HG03097 (cell line): ENCODE data around the gene NCBP3.
"Not testable (repeated sequence)": the region's sequence is repeated elsewhere in the genome, so short reads cannot be mapped to it uniquely, and the experiment has no call there.

ENCODE experiments used
- ATAC-seq: cut with Tn5 transposase; IDR thresholded peaks from one replicate; pipeline ENCODE4 v1.9.1; 2021; ENCODE audit not compliant: unreplicated experiment, low FRiP score

Gene NCBP3

GRCh38 chr17:3795390-3796102 lies 50.5 kb downstream of the NCBP3 start:
- ATAC-seq = no peak

GRCh38 chr17:3794557-3795389 lies 51.3 kb downstream of the NCBP3 start:
- no peak for ATAC-seq

- not testable (repeated sequence) for ATAC-seq
These were observed 51.9 kb downstream of the NCBP3 start for GRCh38 chr17:3794152-3794551.

- ATAC-seq = not testable (repeated sequence)
These were observed 52.8 kb downstream of the NCBP3 start for GRCh38 chr17:3793258-3793657.

- ATAC-seq = no peak
These were observed 53.6 kb downstream of the NCBP3 start for GRCh38 chr17:3792481-3792880.

GRCh38 chr17:3788200-3788599 lies 57.8 kb downstream of the NCBP3 start:
- ATAC-seq = no peak

- not testable (repeated sequence) for ATAC-seq
These were observed 60.7 kb downstream of the NCBP3 start for GRCh38 chr17:3785323-3785722.

- ATAC-seq = no peak
These were observed 63.3 kb downstream of the NCBP3 start for GRCh38 chr17:3782751-3783150.

GRCh38 chr17:3780986-3781385 lies 65.1 kb downstream of the NCBP3 start:
- no peak for ATAC-seq

- ATAC-seq = no peak
These were observed 68.5 kb downstream of the NCBP3 start for GRCh38 chr17:3777366-3778120.

- ATAC-seq = no peak
These were observed 72.1 kb downstream of the NCBP3 start for GRCh38 chr17:3773966-3774365.

- no peak for ATAC-seq
These were observed 72.5 kb downstream of the NCBP3 start for GRCh38 chr17:3773511-3773910.

GRCh38 chr17:3772764-3773163 lies 73.3 kb downstream of the NCBP3 start:
- ATAC-seq = no peak

GRCh38 chr17:3771140-3771539 lies 74.9 kb downstream of the NCBP3 start:
- ATAC-seq = no peak

- ATAC-seq = no peak
These were observed 75.6 kb downstream of the NCBP3 start for GRCh38 chr17:3770466-3770865.

- no peak for ATAC-seq
These were observed 77.3 kb downstream of the NCBP3 start for GRCh38 chr17:3768769-3769168.

- no peak for ATAC-seq
These were observed 77.7 kb downstream of the NCBP3 start for GRCh38 chr17:3768341-3768740.

- ATAC-seq = no peak
These were observed 79.3 kb downstream of the NCBP3 start for GRCh38 chr17:3766779-3767178.

- no peak for ATAC-seq
These were observed 80.1 kb downstream of the NCBP3 start for GRCh38 chr17:3765981-3766380.

GRCh38 chr17:3763777-3764170 lies 82.3 kb downstream of the NCBP3 start:
- ATAC-seq = no peak
